GM12891 (cell line): ENCODE data around the gene HHIPL2.

Source experiments
- DNase-seq: peaks from one replicate; pipeline ENCODE4 v3.0.0; 2011; ENCODE audit warnings: low spot score; ENCODE audit not compliant: insufficient read length
- FAIRE-seq: peaks from 2 replicates; lab custom pipeline; 2011; peaks lifted over from hg19 to GRCh38; lab: Jason Lieb, UNC
- PAX5 ChIP-seq: IDR thresholded peaks from 2 replicates; pipeline ENCODE4 v1.6.1; 2011; ENCODE audit warnings: low read length, moderate library complexity, mild to moderate bottlenecking; ENCODE audit not compliant: insufficient read depth, severe bottlenecking
- POLR2A ChIP-seq: IDR thresholded peaks from 2 replicates; pipeline ENCODE4 v1.6.1; 2011; ENCODE audit warnings: low read depth, low read length, control low read depth
- POLR2AphosphoS5 ChIP-seq: IDR thresholded peaks from 2 replicates; pipeline ENCODE4 v1.6.1; 2011; ENCODE audit warnings: low read depth, low read length, control low read depth
- POU2F2 ChIP-seq: IDR thresholded peaks from 2 replicates; pipeline ENCODE4 v1.6.1; 2011; ENCODE audit warnings: low read depth, mild to moderate bottlenecking, control low read depth, low read length, moderate library complexity
- SPI1 ChIP-seq: IDR thresholded peaks from 2 replicates; pipeline ENCODE4 v1.6.1; 2011; ENCODE audit warnings: low read depth, low read length, control low read depth
- TAF1 ChIP-seq: IDR thresholded peaks from 2 replicates; pipeline ENCODE4 v1.6.1; 2011; ENCODE audit warnings: low read depth, low read length, control low read depth

The HHIPL2 gene

DNA sequence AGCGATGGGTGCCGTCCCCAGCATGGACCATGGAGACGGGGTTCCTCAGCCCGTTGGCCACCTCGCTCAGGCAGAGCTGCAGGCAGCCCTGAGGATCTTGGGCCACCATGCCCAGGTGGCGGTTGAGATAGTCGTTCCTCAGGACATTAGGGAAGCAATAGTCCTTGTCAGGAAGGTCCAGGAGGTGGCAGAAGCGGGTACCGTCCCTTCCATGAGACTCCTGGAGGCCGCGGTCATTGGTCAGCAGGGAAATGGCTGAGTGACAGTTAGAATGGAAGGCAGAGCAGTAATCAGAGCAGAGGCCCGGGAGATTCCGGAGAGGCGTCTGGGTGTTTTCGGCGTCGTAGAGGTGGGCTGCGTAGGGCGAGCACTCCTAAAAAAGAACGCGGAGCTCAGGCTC, 4.1 kb downstream of the HHIPL2 start:
- TF ChIP-seq POLR2A, result no peak
- no peak for TF ChIP-seq POU2F2
- no peak for TF ChIP-seq POLR2AphosphoS5
- no peak for TF ChIP-seq SPI1
- TF ChIP-seq TAF1, result no peak
- no peak for DNase-seq
- no peak for FAIRE-seq

DNA sequence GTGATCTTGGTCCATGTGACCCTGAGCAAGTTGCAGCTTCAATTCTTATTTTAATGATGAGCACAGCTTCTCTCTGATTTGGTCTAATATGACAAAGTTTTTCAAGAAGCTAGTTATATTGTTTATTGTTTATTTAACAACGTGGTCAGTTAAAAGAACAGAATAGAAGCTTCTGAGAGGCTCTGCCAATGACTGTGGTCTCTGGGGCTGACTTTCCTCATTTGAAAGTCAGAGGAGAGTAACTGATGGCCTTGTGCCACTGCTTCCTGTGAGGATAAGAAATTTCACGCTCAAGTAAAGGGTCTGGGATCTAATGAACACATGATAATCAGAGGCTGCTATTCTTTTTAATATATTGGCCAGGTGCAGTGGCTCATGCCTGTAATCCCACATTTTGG, 7.3 kb downstream of the HHIPL2 start:
- no peak for TF ChIP-seq POLR2A
- no peak for TF ChIP-seq SPI1
- TF ChIP-seq TAF1, result no peak
- TF ChIP-seq POLR2AphosphoS5, result no peak
- TF ChIP-seq PAX5, result no peak
- TF ChIP-seq POU2F2, result no peak
- FAIRE-seq (no peak), DNase-seq (no peak)

DNA sequence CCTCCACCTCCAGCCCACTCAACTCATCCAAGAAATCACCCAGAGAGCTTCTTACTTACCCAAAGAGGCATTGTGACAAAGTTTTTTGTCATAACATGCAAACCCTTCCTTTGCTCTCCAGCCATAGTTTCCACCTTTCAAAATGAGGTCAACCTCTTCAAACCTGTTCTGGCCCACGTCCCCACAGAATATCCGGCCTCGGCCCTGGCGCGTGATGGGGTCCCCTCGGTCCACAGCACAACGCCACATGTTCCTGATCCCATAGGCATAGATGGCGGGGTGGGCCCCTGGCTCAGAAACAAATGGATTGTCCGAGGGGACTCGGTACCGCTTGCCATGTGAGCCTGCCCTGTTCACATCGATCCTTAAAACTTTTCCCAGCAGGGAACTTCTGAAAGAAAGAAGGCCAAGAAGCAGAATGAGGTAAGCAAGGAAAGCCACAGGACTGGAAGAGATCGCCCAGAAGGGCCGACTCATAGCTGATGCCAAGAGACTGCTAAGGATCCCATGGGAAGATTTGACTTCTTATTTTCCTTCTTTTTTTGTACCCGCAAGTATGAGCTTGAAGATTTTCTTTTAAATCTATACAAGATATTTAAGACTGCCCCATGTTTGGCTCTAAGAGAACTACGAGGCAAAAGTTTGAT, 7.8 kb downstream of the HHIPL2 start:
- no peak for FAIRE-seq
- TF ChIP-seq POLR2AphosphoS5 (no peak), TAF1 (no peak), POLR2A (no peak), SPI1 (no peak), POU2F2 (no peak), PAX5 (no peak)

DNA sequence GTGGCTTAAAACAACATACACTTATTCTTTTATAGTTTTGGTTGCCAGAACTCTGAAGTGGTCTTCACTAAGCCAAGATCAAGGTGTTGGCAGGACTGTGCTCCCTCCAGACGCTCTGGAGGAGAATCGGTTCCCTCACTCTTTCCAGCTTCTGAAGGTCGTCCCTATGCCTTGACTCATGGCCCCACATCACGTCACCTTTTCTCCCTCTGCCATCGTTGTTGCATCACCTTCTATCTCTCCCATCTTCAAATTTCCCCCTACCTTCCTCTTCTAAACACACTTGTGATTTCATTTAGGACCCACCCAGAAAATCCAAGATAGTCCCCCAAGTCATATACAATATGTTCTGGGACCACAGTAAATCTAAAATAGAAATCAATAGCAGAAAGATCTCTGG, 12.4 kb downstream of the HHIPL2 start:
- FAIRE-seq, result no peak

More for the DNA sequence above, 7.8 kb downstream of the HHIPL2 start:
- no peak for DNase-seq

DNA sequence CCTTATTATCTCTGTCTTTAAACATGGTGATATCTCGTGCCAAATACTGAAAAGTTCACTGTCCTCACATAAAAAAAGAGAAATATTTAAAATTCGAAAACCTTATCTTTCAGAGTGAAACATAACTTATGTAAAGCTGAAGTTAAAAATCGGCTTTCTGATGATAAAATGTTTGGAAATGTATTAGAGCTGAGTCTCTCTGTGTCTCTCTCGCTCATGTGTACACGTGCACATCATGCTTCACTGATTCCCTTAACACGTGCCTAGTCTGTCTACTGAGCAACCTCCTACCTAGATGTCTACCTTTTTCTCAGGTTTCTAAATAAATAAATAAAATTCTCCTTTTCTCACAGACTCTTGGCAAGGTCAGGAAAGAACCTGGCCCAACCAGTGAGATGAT, 17.1 kb downstream of the HHIPL2 start:
- DNase-seq (no peak), FAIRE-seq (no peak)
- TF ChIP-seq PAX5, result no peak
- TF ChIP-seq TAF1, result no peak
- no peak for TF ChIP-seq POLR2A
- no peak for TF ChIP-seq POU2F2
- no peak for TF ChIP-seq POLR2AphosphoS5
- no peak for TF ChIP-seq SPI1

More for the DNA sequence above, 12.4 kb downstream of the HHIPL2 start:
- DNase-seq, result no peak
- TF ChIP-seq PAX5 (no peak), POLR2A (no peak), POLR2AphosphoS5 (no peak), TAF1 (no peak), POU2F2 (no peak), SPI1 (no peak)

DNA sequence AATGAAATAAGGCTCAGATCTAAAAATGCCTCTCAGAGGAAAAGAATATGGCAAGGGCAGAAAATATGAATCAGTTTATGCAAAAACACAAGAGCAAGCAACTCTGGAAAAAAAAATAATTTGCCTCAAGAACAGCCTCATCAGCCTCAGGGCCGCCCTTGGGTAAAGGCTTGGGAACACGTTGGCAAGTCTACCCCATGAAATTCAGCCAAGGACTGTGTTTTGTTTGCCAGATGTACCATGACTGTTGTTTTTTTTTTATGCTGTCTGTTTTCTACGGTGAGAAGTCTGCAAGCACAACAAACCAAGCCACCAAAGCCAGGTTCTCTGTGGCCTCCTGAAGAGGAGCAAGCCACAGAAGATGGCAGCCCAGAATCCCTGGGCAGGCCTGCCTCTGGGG, 18.0 kb downstream of the HHIPL2 start:
- TF ChIP-seq POLR2AphosphoS5, result no peak
- no peak for FAIRE-seq
- DNase-seq, result no peak

DNA sequence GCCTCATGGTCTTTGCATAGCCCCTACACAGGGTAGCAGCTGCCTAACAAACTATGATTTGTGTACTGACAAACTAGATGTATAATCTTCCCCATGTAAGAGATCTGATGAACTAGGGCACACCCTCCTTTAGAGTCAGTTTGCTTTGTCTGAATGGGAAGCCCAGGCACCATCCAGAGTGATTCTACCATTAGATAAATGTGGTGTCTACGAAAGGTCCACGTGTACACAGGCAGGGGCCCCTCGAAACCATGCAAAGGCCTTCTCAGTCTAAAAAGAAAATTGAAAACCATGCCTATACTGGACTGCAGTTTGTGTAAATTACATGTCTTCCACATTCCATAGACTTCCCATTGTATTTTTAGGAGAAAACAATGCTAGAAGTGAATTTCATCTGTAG, 18.7 kb downstream of the HHIPL2 start:
- no peak for FAIRE-seq
- DNase-seq, result no peak

DNA sequence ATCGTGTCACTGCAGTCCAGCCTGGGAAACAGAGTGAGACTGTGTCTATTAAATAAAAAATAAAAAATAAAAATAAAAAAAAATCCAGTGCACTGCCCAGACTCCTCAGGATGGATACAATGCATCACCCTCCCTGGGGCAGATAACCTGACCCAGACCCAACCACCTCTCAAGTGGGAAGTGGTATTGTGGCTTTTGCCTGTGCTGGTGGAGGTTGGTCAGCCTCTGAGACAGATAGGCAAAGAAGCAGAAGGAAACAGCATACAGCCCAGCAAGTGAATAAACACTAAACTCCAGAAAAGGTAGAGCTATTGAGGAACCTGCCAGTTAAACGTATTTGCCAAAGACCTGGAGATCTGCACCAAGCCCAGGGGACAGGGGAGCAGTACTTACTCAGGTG, 22.0 kb downstream of the HHIPL2 start:
- no peak for TF ChIP-seq SPI1
- TF ChIP-seq POLR2AphosphoS5, result no peak
- no peak for TF ChIP-seq PAX5
- TF ChIP-seq TAF1, result no peak
- TF ChIP-seq POLR2A, result no peak
- TF ChIP-seq POU2F2, result no peak
- DNase-seq (no peak), FAIRE-seq (no peak)

More for the DNA sequence above, 18.7 kb downstream of the HHIPL2 start:
- no peak for TF ChIP-seq PAX5
- TF ChIP-seq POLR2A, result no peak
- TF ChIP-seq TAF1, result no peak
- TF ChIP-seq SPI1, result no peak
- TF ChIP-seq POLR2AphosphoS5, result no peak
- no peak for TF ChIP-seq POU2F2

DNA sequence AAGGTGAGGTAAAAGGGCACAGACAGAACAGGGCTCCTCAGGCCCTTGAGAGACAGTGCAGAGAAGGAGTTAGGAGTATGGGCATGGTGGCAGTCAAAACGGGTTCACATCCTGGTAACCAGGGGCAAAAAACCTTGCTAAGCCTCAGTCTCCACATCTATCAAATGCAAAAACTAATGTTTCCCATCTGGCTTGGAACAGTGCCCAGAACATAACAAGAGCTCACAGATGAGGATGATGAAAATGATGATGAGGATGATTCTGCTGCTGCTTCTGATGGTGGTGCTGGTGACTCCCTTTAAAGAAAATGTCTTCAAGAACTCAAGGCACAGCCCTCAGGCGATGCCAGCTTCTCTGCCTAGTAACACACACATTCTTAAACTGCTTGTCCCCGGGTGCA, 24.1 kb downstream of the HHIPL2 start:
- FAIRE-seq (no peak), DNase-seq (no peak)
- TF ChIP-seq POLR2AphosphoS5 (no peak), POLR2A (no peak), PAX5 (no peak)

DNA sequence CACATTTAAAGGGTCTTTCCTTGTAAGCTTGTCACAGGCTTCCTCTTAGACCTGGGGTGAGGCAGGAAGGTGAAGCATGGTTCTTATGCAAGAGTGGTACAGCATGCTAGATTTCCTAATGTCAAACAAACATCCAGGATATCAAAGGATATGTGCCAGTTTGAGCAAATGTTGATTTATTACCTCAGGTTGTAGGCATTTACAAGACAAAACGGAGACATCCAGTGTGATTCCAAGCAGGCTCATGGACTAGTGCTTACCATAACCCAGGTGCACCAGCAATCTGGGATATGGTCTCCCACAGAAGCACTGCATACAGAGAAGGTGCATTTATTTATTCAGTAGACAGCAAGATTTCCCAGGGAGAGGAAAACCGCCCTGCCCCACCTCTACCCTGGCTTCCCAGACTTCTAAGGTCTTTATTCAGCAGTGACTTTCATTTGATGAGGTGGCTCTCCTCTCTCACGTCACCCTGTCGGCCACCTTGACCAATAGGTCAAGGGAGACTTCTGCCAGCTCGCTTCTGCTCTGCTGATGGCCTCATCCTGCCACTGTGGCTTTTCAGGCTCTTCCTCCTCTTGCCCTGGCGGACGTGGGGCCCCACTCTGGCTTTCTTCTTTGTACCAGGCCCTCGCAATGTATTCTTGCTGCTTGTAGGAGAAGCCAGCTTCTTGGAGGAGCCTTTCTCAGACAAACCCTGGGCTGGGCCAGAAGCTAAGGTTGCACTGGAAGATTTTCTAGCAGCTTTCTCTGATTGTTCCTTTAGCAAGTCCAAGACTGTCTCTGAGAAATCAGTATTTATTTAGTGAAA, 25.6 kb downstream of the HHIPL2 start:
- no peak for DNase-seq
- FAIRE-seq, result no peak
- TF ChIP-seq POLR2A, result no peak
- TF ChIP-seq PAX5, result no peak
- no peak for TF ChIP-seq TAF1
- no peak for TF ChIP-seq POLR2AphosphoS5
- TF ChIP-seq SPI1, result no peak
- TF ChIP-seq POU2F2, result no peak
